ENCODE measurements around the gene CACNG4.

DNA sequence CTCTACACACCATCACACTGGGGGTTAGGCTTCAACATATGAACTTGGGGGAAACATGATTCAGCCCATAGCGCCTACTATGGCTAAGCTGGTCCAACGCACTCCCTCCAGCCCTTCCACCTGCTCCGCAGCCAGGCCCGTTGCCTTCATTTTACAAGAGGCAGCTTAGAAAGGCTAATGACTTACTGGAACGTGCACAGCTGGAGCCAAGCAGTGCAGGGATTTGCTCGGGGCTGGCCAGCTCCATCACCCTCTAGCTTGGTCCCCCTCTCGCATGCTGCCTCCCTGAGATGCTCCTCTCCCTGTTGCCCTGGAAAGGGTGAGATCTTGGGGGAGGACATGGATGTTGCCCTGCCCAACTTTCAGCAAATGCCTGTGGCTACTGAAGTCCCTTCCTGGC lies 77.0 kb downstream of the CACNG4 start:
- TF ChIP-seq, protein P1, sequence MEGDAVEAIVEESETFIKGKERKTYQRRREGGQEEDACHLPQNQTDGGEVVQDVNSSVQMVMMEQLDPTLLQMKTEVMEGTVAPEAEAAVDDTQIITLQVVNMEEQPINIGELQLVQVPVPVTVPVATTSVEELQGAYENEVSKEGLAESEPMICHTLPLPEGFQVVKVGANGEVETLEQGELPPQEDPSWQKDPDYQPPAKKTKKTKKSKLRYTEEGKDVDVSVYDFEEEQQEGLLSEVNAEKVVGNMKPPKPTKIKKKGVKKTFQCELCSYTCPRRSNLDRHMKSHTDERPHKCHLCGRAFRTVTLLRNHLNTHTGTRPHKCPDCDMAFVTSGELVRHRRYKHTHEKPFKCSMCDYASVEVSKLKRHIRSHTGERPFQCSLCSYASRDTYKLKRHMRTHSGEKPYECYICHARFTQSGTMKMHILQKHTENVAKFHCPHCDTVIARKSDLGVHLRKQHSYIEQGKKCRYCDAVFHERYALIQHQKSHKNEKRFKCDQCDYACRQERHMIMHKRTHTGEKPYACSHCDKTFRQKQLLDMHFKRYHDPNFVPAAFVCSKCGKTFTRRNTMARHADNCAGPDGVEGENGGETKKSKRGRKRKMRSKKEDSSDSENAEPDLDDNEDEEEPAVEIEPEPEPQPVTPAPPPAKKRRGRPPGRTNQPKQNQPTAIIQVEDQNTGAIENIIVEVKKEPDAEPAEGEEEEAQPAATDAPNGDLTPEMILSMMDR (conservative IDR thresholded peaks at IDR 0.05) = no peak
- TF ChIP-seq EZH2 (IDR thresholded peaks at IDR 0.05; ENCODE audit: low read depth) = no peak

All from PC-9 (cell line).